ENCODE results near the gene RNF144A. TPM values are rescaled to one million over a fixed set of nuclear protein-coding genes. Genes with fewer than 3 reads are reported as not detected.

RNF144A gene
- total RNA-seq, 1 experiment from 2014 or later = 10.6 TPM

DNA sequence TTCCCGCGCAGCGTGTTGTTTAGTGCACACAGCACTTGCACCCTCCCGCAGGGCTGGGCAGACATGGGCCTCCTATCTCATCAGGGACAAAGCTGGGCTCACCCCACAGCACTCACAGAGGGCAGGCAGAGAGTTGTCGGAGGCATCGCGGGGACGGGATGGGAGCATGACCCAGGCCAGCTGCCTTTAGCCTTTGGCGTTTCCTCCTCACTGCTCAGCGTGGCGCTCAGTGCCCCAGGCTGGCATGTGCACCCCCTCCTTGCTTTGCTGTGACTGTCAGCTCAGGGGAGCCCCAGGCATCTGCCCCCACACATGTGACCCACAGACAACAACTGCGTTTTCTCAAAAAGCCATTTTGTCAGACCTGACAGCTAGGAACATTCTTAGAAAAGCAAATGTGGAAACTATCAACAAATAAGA lies 101.1 kb downstream of the RNF144A start:
- H3K27me3 Mint-ChIP-seq (ENCODE audit: low read depth) = no peaks in the 10 kb centered on the region; the same call in 1 of the 2 replicates
- no peak overlapping the region for H2BK5ac ChIP-seq (ENCODE audit: insufficient read length, low read length)
- no peak overlapping the region for H3T11ph ChIP-seq (ENCODE audit: low read length)
- H3K79me1 ChIP-seq (ENCODE audit: insufficient read depth, low read depth, low read length, poor library complexity, severe bottlenecking) = no peaks in the 10 kb centered on the region
- no peak overlapping the region for H2AK5ac ChIP-seq (ENCODE audit: insufficient read length, low read length)
- H3K23ac ChIP-seq (ENCODE audit: insufficient read length, low read depth, low read length) = no peak overlapping the region
- H3K27ac Mint-ChIP-seq = peak overlapping the region in 2 of 3 experiments; percentile 61 to 63; a peak in 1 of 7 replicates
- H3K14ac ChIP-seq (ENCODE audit: insufficient read depth, low read length) = no peak overlapping the region; the same call in 1 of the 2 replicates
- no peak overlapping the region for H3K9ac ChIP-seq (ENCODE audit: extremely low read depth, insufficient read length, low read length)
- H2BK12ac ChIP-seq (ENCODE audit: insufficient read length, low read depth, low read length) = no peak overlapping the region
- H3K9me3 Mint-ChIP-seq = no peaks in the 10 kb centered on the region
- peaks cover 0 to 8% (median 5%) of the 10 kb centered on the region in 3 experiments; a peak in 3 of 7 replicates for H3K36me3 Mint-ChIP-seq (ENCODE audit: insufficient read depth in 1 of 3, low read depth in 3 of 3)
- no peak overlapping the region for H3K56ac ChIP-seq (ENCODE audit: insufficient read length, low read depth, low read length)
- no peak overlapping the region for H4K91ac ChIP-seq (ENCODE audit: insufficient read length, low read depth, low read length)
- H3K4ac ChIP-seq (ENCODE audit: low read depth, low read length) = no peak overlapping the region
- H2BK120ac ChIP-seq (ENCODE audit: low read depth, low read length, poor library complexity, severe bottlenecking) = no peak overlapping the region
- no peak overlapping the region for H3K27ac ChIP-seq (ENCODE audit: insufficient read length, low read depth, low read length)
- H3K79me2 ChIP-seq (ENCODE audit: insufficient read depth, low read length) = no peaks in the 10 kb centered on the region
- no peak overlapping the region for H3K4me2 ChIP-seq (ENCODE audit: insufficient read depth, insufficient read length, low read length)
- peak; percentile 18 for DNase-seq
- H3K23me2 ChIP-seq (ENCODE audit: insufficient read length, low read depth, low read length, poor library complexity, severe bottlenecking) = no peaks in the 10 kb centered on the region
- no peak overlapping the region for H2BK15ac ChIP-seq (ENCODE audit: low read depth, low read length)
- WGBS (ENCODE audit: extremely low coverage, insufficient read length, low lambda C conversion rate) = no CpG with 5 or more reads among the region's 12 CpGs
- no peak overlapping the region for H2AFZ ChIP-seq (ENCODE audit: low read length)
- TF ChIP-seq, protein P1, sequence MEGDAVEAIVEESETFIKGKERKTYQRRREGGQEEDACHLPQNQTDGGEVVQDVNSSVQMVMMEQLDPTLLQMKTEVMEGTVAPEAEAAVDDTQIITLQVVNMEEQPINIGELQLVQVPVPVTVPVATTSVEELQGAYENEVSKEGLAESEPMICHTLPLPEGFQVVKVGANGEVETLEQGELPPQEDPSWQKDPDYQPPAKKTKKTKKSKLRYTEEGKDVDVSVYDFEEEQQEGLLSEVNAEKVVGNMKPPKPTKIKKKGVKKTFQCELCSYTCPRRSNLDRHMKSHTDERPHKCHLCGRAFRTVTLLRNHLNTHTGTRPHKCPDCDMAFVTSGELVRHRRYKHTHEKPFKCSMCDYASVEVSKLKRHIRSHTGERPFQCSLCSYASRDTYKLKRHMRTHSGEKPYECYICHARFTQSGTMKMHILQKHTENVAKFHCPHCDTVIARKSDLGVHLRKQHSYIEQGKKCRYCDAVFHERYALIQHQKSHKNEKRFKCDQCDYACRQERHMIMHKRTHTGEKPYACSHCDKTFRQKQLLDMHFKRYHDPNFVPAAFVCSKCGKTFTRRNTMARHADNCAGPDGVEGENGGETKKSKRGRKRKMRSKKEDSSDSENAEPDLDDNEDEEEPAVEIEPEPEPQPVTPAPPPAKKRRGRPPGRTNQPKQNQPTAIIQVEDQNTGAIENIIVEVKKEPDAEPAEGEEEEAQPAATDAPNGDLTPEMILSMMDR (conservative IDR thresholded peaks at IDR 0.05) = no peak
- no peaks in the 10 kb centered on the region for H3K4me1 ChIP-seq (ENCODE audit: insufficient read depth, low read length)
- no peaks in the 10 kb centered on the region for H4K20me1 ChIP-seq (ENCODE audit: control insufficient read depth, insufficient read depth, insufficient read length)
- no peak overlapping the region for H4K8ac ChIP-seq (replicated peaks; ENCODE audit: insufficient read length, low read depth, low read length)
- H3K4me3 Mint-ChIP-seq = no peak overlapping the region
- no peak overlapping the region for H3K18ac ChIP-seq (ENCODE audit: insufficient read length, low read depth, low read length)
- H3K9me3 ChIP-seq (ENCODE audit: control insufficient read depth, low read depth, low read length) = no peaks in the 10 kb centered on the region
- H3K27me3 ChIP-seq (ENCODE audit: insufficient read depth, low read length) = no peaks in the 10 kb centered on the region
- H3K4me1 Mint-ChIP-seq = peaks cover 12% of the 10 kb centered on the region in 2 experiments
- no peak overlapping the region for H2BK20ac ChIP-seq (ENCODE audit: low read depth, low read length, poor library complexity, severe bottlenecking)
- no peak overlapping the region for H4K5ac ChIP-seq (ENCODE audit: insufficient read length, low read depth, low read length)

Data from H9 (cell line).